Spleen (tissue), 7 donors: ENCODE results near the gene IRS2.

Experiments
- CTCF ChIP-seq, 11 experiments: fragments of 200-600 bp in 7 of 11; fragments of 450-650 bp in 4 of 11; sonication (generic) in 4 of 11; IDR thresholded peaks in 8 of 11; conservative IDR thresholded peaks in 3 of 11; 1 replicate in 7 of 11; 2 replicates in 4 of 11; pipeline versions ENCODE4 v1.4.0 to v1.8.0; 2016 to 2021; ENCODE audit warnings: antibody characterized with exemption in 11 of 11, inconsistent platforms in 4 of 11, mild to moderate bottlenecking in 1 of 11
- POLR2A ChIP-seq, 3 donors: fragments of 450-650 bp; IDR thresholded peaks; one replicate each; pipeline ENCODE4 v1.5.1; 2017; ENCODE audit warnings: antibody characterized with exemption in 3 of 3, mild to moderate bottlenecking in 1 of 3
- POLR2AphosphoS5 ChIP-seq, 3 donors: sonication (generic); formaldehyde crosslinking; IDR thresholded peaks; one replicate each; pipeline ENCODE4 v1.5.1; 2017; ENCODE audit warnings: antibody characterized with exemption in 3 of 3
- donor health status: DM: no; HTN: no; CAD: no; lungs with moderate emphysema.
- donor health status: DM: no; HTN: no; CAD: no.
- donor health status: DM: no; HTN: no; CAD: no.

GRCh38 chr13:109738298-109738746 is 48.1 kb downstream of the IRS2 start:
- TF ChIP-seq CTCF (IDR thresholded peaks at IDR 0.05 in 8 of 11, conservative IDR thresholded peaks at IDR 0.05 in 3 of 11), result no peak
- no peak for TF ChIP-seq POLR2A (IDR thresholded peaks at IDR 0.05)
- no peak for TF ChIP-seq POLR2AphosphoS5 (IDR thresholded peaks at IDR 0.05)
